Measurements from ENCODE around the gene MAPK8IP3.

Gene MAPK8IP3

GRCh38 chr16:1775006-1775845 lies 69.2 kb downstream of the MAPK8IP3 start:
- no peak for DNase-seq

- no peak for DNase-seq
These were observed 70.1 kb downstream of the MAPK8IP3 start for GRCh38 chr16:1775846-1776671.

- no peak for DNase-seq
These were observed 70.6 kb downstream of the MAPK8IP3 start for GRCh38 chr16:1776672-1776955.

- no peak for DNase-seq
These were observed 71.0 kb downstream of the MAPK8IP3 start for GRCh38 chr16:1776991-1777374.

- DNase-seq: no peak
These were observed 71.6 kb downstream of the MAPK8IP3 start for GRCh38 chr16:1777375-1778199.

- DNase-seq: no peak
These were observed 72.5 kb downstream of the MAPK8IP3 start for GRCh38 chr16:1778200-1779179.

- no peak for DNase-seq
These were observed 73.3 kb downstream of the MAPK8IP3 start for GRCh38 chr16:1779234-1779701.

- DNase-seq: no peak
These were observed 74.0 kb downstream of the MAPK8IP3 start for GRCh38 chr16:1779741-1780676.

- DNase-seq: no peak
These were observed 74.7 kb downstream of the MAPK8IP3 start for GRCh38 chr16:1780677-1781072.

- DNase-seq: no peak
These were observed 75.3 kb downstream of the MAPK8IP3 start for GRCh38 chr16:1781254-1781653.

GRCh38 chr16:1781758-1782407 lies 75.9 kb downstream of the MAPK8IP3 start:
- DNase-seq: peak in 1 of 2 donors; percentile 31

- DNase-seq: peak; percentile 100
These were observed 76.6 kb downstream of the MAPK8IP3 start, which contains the start of the genes NUBP2 and SPSB3 for GRCh38 chr16:1782408-1783264. Gene NUBP2, plus strand, starts transcription at chr16:1782960. Its CDS starts 61 bp downstream, at chr16:1783021. Gene SPSB3, minus strand, starts transcription at chr16:1782571. Its CDS starts 1,088 bp downstream, at chr16:1781483.

- no peak for DNase-seq
These were observed 79.2 kb downstream of the MAPK8IP3 start for GRCh38 chr16:1784977-1785845.

- no peak for DNase-seq
These were observed 79.8 kb downstream of the MAPK8IP3 start for GRCh38 chr16:1785846-1786170.

GRCh38 chr16:1786242-1787055 lies 80.5 kb downstream of the MAPK8IP3 start:
- no peak for DNase-seq

- DNase-seq: no peak
These were observed 81.0 kb downstream of the MAPK8IP3 start for GRCh38 chr16:1787056-1787321.

- no peak for DNase-seq
These were observed 81.5 kb downstream of the MAPK8IP3 start for GRCh38 chr16:1787322-1788094.
